ENCODE data around the gene CCNL2. TPM values are rescaled to one million over a fixed set of nuclear protein-coding genes. Genes with fewer than 3 reads are reported as not detected.
A peak's percentile ranks its signal among the peaks of the same experiment; 100 is the strongest.

Gene CCNL2
- total and polyA plus RNA-seq, 2 of the 13 experiments (the other 11 are each of a cell fraction or from before 2014, with no cell fraction given), result 105 to 340 TPM

DNA sequence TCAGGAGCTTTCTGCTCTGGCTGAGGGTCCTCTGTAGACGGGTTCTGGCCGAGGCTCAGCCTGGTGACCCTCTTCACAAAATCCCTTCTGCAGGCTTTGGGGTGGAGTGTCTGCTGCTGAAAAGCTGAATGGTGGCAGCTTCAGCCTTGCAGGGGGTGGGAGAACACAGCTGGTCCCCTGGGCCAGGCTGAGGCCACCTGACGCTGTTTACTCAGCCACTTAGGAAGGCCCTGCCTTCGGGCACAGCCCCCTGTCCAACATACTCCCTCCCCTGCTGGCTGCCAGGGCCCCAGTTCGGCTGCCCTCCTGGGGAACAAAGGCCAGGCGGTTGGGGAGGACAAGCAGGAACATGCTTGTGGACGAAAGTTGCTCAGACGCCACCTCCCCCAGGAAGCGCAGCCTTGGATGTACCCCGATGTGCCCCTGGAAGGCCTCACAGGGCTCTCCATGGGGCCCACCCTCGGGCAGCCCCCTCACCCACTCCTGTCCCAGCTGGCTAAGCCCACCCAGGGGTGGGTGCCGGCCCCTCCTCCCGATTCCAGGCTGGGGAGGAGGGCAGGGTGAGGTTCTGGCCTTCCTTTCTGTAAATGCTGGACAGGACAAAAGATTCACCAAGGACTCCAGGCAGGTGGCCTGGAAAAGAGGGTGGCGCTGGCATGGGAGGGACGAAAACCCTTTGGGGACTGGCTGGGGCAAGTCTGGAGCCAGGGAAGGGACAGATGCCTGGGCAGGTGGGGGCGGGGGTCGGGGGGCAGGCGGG lies 22.2 kb upstream of the CCNL2 start, which contains the start of gene ANKRD65 (continued):
- TF ChIP-seq NR2F6 (IDR thresholded peaks at IDR 0.05) (peak; percentile 66), NR2F6 (CRISPR knock-in tag; IDR thresholded peaks at IDR 0.05) (peak; percentile 74), NFKB2 (CRISPR knock-in tag; IDR thresholded peaks at IDR 0.05; ENCODE audit: borderline replicate concordance) (0 out of 2 replicates have a peak, but pooled peaks have one; percentile 23), SIX4 (CRISPR knock-in tag; IDR thresholded peaks at IDR 0.05) (0 out of 2 replicates have a peak, but pooled peaks have one; percentile 41), ZIK1 (CRISPR knock-in tag; IDR thresholded peaks at IDR 0.05; ENCODE audit: borderline replicate concordance, low read depth) (peak; percentile 72; the same call in 1 of the 2 replicates), ZNF136 (CRISPR knock-in tag; IDR thresholded peaks at IDR 0.05; ENCODE audit: low read depth) (no peak), ZFP91 (CRISPR knock-in tag; IDR thresholded peaks at IDR 0.05; ENCODE audit: borderline replicate concordance) (peak; percentile 82; the same call in 1 of the 2 replicates), ZNF792 (CRISPR knock-in tag; IDR thresholded peaks at IDR 0.05) (no peak; the same call in 1 of the 2 replicates), RFX5 (IDR thresholded peaks at IDR 0.05; ENCODE audit: low read depth, low read length) (no peak), UBTF (CRISPR knock-in tag; IDR thresholded peaks at IDR 0.05) (peak; percentile 91), PTBP1 (IDR thresholded peaks at IDR 0.05; ENCODE audit: low read depth, low read length, poor library complexity, severe bottlenecking) (no peak), TOPORS (CRISPR knock-in tag; IDR thresholded peaks at IDR 0.05) (peak; percentile 74; the same call in 1 of the 2 replicates), MYC (CRISPR knock-in tag; IDR thresholded peaks at IDR 0.05; ENCODE audit: borderline replicate concordance) (peak; percentile 73; the same call in 1 of the 2 replicates), RARA (CRISPR knock-in tag; IDR thresholded peaks at IDR 0.05) (peak; percentile 52), ARNT2 (CRISPR knock-in tag; IDR thresholded peaks at IDR 0.05; ENCODE audit: low read depth) (0 out of 2 replicates have a peak, but pooled peaks have one; percentile 42), ZNF761 (CRISPR knock-in tag; conservative IDR thresholded peaks at IDR 0.05) (peak; percentile 82; the same call in 1 of the 2 replicates)
- TF ChIP-seq, protein P1, sequence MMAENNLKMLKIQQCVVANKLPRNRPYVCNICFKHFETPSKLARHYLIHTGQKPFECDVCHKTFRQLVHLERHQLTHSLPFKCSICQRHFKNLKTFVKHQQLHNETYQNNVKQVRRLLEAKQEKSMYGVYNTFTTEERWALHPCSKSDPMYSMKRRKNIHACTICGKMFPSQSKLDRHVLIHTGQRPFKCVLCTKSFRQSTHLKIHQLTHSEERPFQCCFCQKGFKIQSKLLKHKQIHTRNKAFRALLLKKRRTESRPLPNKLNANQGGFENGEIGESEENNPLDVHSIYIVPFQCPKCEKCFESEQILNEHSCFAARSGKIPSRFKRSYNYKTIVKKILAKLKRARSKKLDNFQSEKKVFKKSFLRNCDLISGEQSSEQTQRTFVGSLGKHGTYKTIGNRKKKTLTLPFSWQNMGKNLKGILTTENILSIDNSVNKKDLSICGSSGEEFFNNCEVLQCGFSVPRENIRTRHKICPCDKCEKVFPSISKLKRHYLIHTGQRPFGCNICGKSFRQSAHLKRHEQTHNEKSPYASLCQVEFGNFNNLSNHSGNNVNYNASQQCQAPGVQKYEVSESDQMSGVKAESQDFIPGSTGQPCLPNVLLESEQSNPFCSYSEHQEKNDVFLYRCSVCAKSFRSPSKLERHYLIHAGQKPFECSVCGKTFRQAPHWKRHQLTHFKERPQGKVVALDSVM (CRISPR knock-in tag; IDR thresholded peaks at IDR 0.05), result peak; percentile 73; the same call in 1 of the 2 replicates
- TF ChIP-seq, protein P2, sequence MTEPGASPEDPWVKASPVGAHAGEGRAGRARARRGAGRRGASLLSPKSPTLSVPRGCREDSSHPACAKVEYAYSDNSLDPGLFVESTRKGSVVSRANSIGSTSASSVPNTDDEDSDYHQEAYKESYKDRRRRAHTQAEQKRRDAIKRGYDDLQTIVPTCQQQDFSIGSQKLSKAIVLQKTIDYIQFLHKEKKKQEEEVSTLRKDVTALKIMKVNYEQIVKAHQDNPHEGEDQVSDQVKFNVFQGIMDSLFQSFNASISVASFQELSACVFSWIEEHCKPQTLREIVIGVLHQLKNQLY (CRISPR knock-in tag; IDR thresholded peaks at IDR 0.05), result peak; percentile 52; the same call in 1 of the 2 replicates
- TF ChIP-seq, protein P3, sequence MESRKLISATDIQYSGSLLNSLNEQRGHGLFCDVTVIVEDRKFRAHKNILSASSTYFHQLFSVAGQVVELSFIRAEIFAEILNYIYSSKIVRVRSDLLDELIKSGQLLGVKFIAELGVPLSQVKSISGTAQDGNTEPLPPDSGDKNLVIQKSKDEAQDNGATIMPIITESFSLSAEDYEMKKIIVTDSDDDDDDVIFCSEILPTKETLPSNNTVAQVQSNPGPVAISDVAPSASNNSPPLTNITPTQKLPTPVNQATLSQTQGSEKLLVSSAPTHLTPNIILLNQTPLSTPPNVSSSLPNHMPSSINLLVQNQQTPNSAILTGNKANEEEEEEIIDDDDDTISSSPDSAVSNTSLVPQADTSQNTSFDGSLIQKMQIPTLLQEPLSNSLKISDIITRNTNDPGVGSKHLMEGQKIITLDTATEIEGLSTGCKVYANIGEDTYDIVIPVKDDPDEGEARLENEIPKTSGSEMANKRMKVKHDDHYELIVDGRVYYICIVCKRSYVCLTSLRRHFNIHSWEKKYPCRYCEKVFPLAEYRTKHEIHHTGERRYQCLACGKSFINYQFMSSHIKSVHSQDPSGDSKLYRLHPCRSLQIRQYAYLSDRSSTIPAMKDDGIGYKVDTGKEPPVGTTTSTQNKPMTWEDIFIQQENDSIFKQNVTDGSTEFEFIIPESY (CRISPR knock-in tag; IDR thresholded peaks at IDR 0.05), result peak; percentile 47; the same call in 1 of the 2 replicates
